Measurements from ENCODE around the gene CAPS2. TPM values are rescaled to one million over a fixed set of nuclear protein-coding genes. Genes with fewer than 3 reads are reported as not detected.

The CAPS2 gene
- total and polyA plus RNA-seq, 9 donors, result 7.5 to 27.9 (median 16.3) TPM

DNA sequence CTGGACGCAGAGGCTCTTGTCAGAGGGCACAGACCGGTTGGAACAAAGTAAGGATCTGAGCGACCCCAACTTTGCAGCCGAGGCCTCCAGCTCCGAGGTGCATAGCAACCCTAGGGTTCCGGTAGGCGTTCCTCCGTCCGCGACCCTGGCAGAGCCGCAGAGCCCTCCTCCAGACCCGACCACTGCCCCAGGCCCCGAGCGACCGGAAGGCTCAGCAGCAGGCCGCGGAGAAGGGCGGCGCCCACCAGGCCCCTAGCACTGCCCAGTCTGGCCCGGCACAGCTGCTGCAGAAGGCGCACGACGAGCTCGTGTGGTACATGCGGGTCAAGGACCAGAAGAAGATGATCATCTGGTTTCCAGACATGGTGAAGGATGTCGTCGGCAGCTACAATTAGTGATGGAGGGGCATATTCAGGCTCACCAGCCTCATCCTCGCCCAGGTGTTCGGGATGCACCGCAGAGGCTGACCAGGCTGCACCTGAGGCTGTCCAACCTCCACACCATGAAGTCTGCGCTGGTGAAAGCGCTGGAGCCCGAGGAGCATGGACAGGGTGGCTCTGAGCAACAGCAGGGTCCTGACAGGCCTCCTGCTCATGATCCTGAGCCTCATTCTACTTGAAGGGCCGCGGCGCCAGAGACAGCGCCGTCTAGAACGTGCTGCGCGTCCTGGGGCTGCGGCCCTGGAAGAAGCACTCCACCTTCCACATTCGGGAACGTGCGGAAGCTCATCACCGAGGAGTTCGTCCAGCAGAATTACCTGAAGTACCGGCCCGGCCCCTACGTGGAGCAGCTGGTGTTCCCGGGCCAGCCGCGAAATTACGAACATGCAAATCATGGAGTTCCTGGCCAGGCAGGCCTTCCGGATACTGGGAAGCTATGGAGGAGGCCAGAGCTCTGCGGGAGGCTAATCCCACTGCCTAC, 24.5 kb downstream of the CAPS2 start:
- H3K9me3 ChIP-seq, result peaks cover 0 to 4% of the 10 kb centered on the region in 2 donors
- H3K27me3 ChIP-seq, result no peaks in the 10 kb centered on the region
- H3K36me3 ChIP-seq, result no peaks in the 10 kb centered on the region
- H3K4me1 ChIP-seq (ENCODE audit: insufficient read depth), result no peaks in the 10 kb centered on the region
- no peak for DNase-seq
- TF ChIP-seq, protein P1, sequence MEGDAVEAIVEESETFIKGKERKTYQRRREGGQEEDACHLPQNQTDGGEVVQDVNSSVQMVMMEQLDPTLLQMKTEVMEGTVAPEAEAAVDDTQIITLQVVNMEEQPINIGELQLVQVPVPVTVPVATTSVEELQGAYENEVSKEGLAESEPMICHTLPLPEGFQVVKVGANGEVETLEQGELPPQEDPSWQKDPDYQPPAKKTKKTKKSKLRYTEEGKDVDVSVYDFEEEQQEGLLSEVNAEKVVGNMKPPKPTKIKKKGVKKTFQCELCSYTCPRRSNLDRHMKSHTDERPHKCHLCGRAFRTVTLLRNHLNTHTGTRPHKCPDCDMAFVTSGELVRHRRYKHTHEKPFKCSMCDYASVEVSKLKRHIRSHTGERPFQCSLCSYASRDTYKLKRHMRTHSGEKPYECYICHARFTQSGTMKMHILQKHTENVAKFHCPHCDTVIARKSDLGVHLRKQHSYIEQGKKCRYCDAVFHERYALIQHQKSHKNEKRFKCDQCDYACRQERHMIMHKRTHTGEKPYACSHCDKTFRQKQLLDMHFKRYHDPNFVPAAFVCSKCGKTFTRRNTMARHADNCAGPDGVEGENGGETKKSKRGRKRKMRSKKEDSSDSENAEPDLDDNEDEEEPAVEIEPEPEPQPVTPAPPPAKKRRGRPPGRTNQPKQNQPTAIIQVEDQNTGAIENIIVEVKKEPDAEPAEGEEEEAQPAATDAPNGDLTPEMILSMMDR (IDR thresholded peaks at IDR 0.05), result no peak
- 95 to 96% (median 96%) methylated on average over 54 to 56 of the region's 56 CpGs for WGBS, 3 donors
- H3K27ac ChIP-seq, result no peak overlapping the region
- no peak overlapping the region for H3K4me3 ChIP-seq
- intact Hi-C loops (cut with DNase I), result no loop called here

DNA sequence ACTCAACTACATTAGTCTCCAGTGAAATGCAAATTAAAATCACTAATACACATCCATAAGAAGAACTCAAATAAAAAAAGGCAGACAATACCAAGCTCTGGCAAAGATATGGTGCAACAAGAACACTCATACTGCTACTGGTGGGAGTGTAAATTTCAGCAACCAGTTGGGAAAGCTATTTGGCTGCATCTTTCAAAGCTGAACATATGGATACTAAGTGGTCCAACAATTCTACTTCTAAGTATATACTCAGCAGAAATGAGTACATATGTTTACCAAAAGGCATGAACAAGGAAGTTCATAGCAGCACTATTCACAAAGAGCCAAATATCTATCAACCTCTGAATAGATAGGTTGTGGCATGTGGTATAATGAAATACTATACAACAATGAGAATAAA, 27.3 kb downstream of the CAPS2 start:
- DNase-seq, result no peak
- Histone ChIP-seq H3K4me1 (ENCODE audit: insufficient read depth) (no peaks in the 10 kb centered on the region), H3K4me3 (no peak overlapping the region), H3K9me3 (peaks cover 0 to 4% of the 10 kb centered on the region in 2 donors), H3K27me3 (no peaks in the 10 kb centered on the region), H3K27ac (no peak overlapping the region), H3K36me3 (no peaks in the 10 kb centered on the region)
- intact Hi-C loops (cut with DNase I), result no loop called here
- no peak for TF ChIP-seq POLR2A (IDR thresholded peaks at IDR 0.05)
- no peak for TF ChIP-seq EP300 (IDR thresholded peaks at IDR 0.05)
- TF ChIP-seq, protein P1 (IDR thresholded peaks at IDR 0.05), result no peak

DNA sequence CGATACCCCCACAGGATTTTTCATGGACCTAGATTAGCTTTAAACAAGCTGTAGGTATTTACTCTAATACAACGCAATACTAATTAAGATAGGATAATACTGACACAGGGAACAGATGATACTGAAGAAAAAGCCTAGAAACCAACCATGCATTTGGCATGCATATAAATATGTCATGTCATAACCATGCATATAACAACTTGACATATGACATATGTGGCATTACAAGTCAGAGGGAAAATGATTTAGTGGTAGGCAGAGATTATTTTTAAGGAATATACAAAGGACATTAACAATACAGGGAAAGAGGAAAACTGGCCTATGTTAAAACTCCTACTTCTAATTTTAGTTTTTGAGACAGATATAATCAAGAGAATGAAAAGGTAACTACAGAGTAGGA, 27.9 kb downstream of the CAPS2 start:
- WGBS, 3 donors, result 90 to 98% (median 96%) methylated on average over 2 of the region's 2 CpGs
- Histone ChIP-seq H3K4me1 (ENCODE audit: insufficient read depth) (no peaks in the 10 kb centered on the region), H3K36me3 (no peaks in the 10 kb centered on the region), H3K27ac (no peak overlapping the region), H3K4me3 (no peak overlapping the region), H3K27me3 (no peaks in the 10 kb centered on the region), H3K9me3 (peaks cover 0 to 4% of the 10 kb centered on the region in 2 donors)
- no peak for DNase-seq
- TF ChIP-seq, protein P1 (IDR thresholded peaks at IDR 0.05), result no peak
- TF ChIP-seq POLR2A (IDR thresholded peaks at IDR 0.05) (no peak), EP300 (IDR thresholded peaks at IDR 0.05) (no peak)
- intact Hi-C loops (cut with DNase I), result no loop called here

DNA sequence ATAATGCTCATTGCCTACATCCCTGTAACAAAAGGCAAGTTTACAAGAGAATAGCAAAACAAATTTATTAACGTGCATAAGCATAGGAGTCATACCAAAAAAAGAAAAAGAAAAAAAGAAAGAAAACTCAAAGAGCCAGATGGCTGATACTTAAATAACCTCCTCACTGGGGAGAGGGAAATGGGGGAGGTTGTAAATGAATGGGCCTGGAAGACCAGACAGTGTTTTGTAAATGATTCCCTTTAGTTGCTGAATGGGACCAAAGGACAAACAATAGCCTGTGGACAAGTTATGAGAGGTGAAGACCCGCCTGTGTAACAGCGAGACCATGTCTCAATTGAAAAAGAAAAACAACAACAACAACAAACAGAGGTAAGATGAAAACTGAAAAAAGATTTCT, 35.3 kb downstream of the CAPS2 start:
- intact Hi-C loops (cut with DNase I), result no loop called here
- no peak overlapping the region for H3K4me3 ChIP-seq
- no peak overlapping the region for H3K27ac ChIP-seq
- 54 to 63% (median 56%) methylated on average over 3 of the region's 3 CpGs for WGBS, 3 donors
- no peaks in the 10 kb centered on the region for H3K36me3 ChIP-seq
- TF ChIP-seq, protein P1 (IDR thresholded peaks at IDR 0.05), result no peak
- TF ChIP-seq EP300 (IDR thresholded peaks at IDR 0.05) (no peak), POLR2A (IDR thresholded peaks at IDR 0.05) (no peak)
- no peaks in the 10 kb centered on the region for H3K4me1 ChIP-seq (ENCODE audit: insufficient read depth)
- DNase-seq, result no peak
- H3K27me3 ChIP-seq, result no peaks in the 10 kb centered on the region
- no peaks in the 10 kb centered on the region for H3K9me3 ChIP-seq
